K562 (cell line): ENCODE results near the gene RUNDC1. TPM values are rescaled to one million over a fixed set of nuclear protein-coding genes. Genes with fewer than 3 reads are reported as not detected.

Source experiments
- BACH1 ChIP-seq: fragments of 200-800 bp; sonication (Bioruptor generic); IDR thresholded peaks from 2 replicates; pipeline ENCODE4 v1.6.1; 2016; ENCODE audit warnings: missing genetic modification characterization, missing compliant biosample characterization
- BRD4 ChIP-seq: fragments of 200-600 bp; sonication (generic); IDR thresholded peaks from 2 replicates; pipeline ENCODE4 v1.6.1; 2017; ENCODE audit warnings: inconsistent platforms
- CBX1 ChIP-seq: sonication (generic); IDR thresholded peaks from 2 replicates; pipeline ENCODE4 v1.6.1; 2016; ENCODE audit warnings: antibody characterized with exemption, low read depth, mild to moderate bottlenecking
- CLOCK ChIP-seq: fragments of 250-450 bp; sonication (Bioruptor Pico); IDR thresholded peaks from 2 replicates; pipeline ENCODE4 v1.4.0; 2020; ENCODE audit warnings: mild to moderate bottlenecking, moderate library complexity, borderline replicate concordance
- E4F1 ChIP-seq: fragments of 250-450 bp; sonication (Bioruptor Pico); IDR thresholded peaks from 2 replicates; pipeline ENCODE4 v1.5.0; 2021; ENCODE audit warnings: mild to moderate bottlenecking, borderline replicate concordance
- FOXK2 ChIP-seq, 2 experiments: fragments of 450-650 bp; IDR thresholded peaks in 1 of 2; conservative IDR thresholded peaks in 1 of 2; 2 replicates each; pipeline ENCODE4 v1.6.1; 2016; ENCODE audit warnings: low read depth in 2 of 2, mild to moderate bottlenecking in 1 of 2
- KAT7 ChIP-seq: sonication (generic); formaldehyde crosslinking; IDR thresholded peaks from 2 replicates; pipeline ENCODE4 v1.8.0; 2022; ENCODE audit warnings: missing genetic modification reagents, mild to moderate bottlenecking, borderline replicate concordance
- MITF ChIP-seq: IDR thresholded peaks from 2 replicates; pipeline ENCODE4 v1.6.1; 2014; ENCODE audit warnings: antibody characterized with exemption
- POLR2AphosphoS2 ChIP-seq: IDR thresholded peaks from 2 replicates; pipeline ENCODE4 v1.6.1; 2012; ENCODE audit warnings: low read length, improper control_type of control experiment
- REST ChIP-seq, 2 experiments: fragments of 450-650 bp; formaldehyde crosslinking in 1 of 2; IDR thresholded peaks; 2 replicates each; pipeline versions ENCODE4 v1.4.0 to v1.6.1; 2014 to 2020; ENCODE audit warnings: mild to moderate bottlenecking in 2 of 2, borderline replicate concordance in 1 of 2, low read depth in 1 of 2
- SREBF1 ChIP-seq: fragments of 150-350 bp; IDR thresholded peaks from 2 replicates; pipeline ENCODE4 v1.6.1; 2014; ENCODE audit warnings: antibody characterized with exemption, low read depth, low read length, borderline replicate concordance
- TFAM ChIP-seq: fragments of 250-450 bp; sonication (Bioruptor Pico); conservative IDR thresholded peaks from 2 replicates; pipeline ENCODE4 v1.5.0; 2021; ENCODE audit warnings: mild to moderate bottlenecking, moderate library complexity
- ZNF24 ChIP-seq: fragments of 450-650 bp; IDR thresholded peaks from 2 replicates; pipeline ENCODE4 v1.6.1; 2016
- polyA plus RNA-seq, 8 experiments: library from polyadenylated mRNA; depleted of rRNA in 4 of 8; stranded (reverse) in 5 of 8; unstranded in 3 of 8; fragments of >200 nt; fragmentation: Nextera tagmentation in 2 of 8; fragmentation: Illumina TruSeq in 1 of 8; extraction: Ambion mirVana in 2 of 8; extraction: Trizol in 1 of 8; gene quantifications; 2 replicates each; pipeline versions ENCODE4 v1.2.1 to v1.2.3, GENCODE V29; 2011 to 2014; ENCODE audit warnings: inconsistent platforms in 1 of 8, missing spikeins in 1 of 8
- total RNA-seq, 7 experiments: library from RNA; depleted of rRNA in 6 of 7; stranded (reverse); fragments of >200 nt in 6 of 7; fragmentation: Illumina TruSeq in 2 of 7; extraction: Trizol in 2 of 7; gene quantifications; 2 replicates each; pipeline versions ENCODE4 v1.2.1 to v1.2.3, GENCODE V29; 2011 to 2021; ENCODE audit warnings: low replicate concordance in 1 of 7

The RUNDC1 gene
- total and polyA plus RNA-seq, 9 of the 15 experiments (the other 6 are each of a cell fraction or from before 2014, with no cell fraction given) = 3.4 to 12.6 (median 9.4) TPM

GRCh38 chr17:42969001-42969581 is 11.3 kb upstream of the RUNDC1 start (continued):
- TF ChIP-seq POLR2AphosphoS2 (no peak), KAT7 (CRISPR knock-in tag) (no peak), CBX1 (no peak), FOXK2 (conservative IDR thresholded peaks at IDR 0.05 in 1 of 2, IDR thresholded peaks at IDR 0.05 in 1 of 2; ENCODE audit: low read depth in 2 of 2) (no peak), TFAM (CRISPR knock-in tag) (no peak), MITF (no peak), ZNF24 (no peak), CLOCK (no peak), SREBF1 (no peak), BRD4 (no peak), E4F1 (CRISPR knock-in tag) (no peak), REST (IDR thresholded peaks at IDR 0.05; ENCODE audit: borderline replicate concordance) (no peak), REST (CRISPR knock-in tag; IDR thresholded peaks at IDR 0.05; ENCODE audit: low read depth) (no peak), BACH1 (tag) (0 out of 2 replicates have a peak, but pooled peaks have one; percentile 43)
